ENCODE measurements around the gene FLAD1.

- TF ChIP-seq SUZ12 (IDR thresholded peaks at IDR 0.05) (no peak), ARNT (IDR thresholded peaks at IDR 0.05) (no peak), FOXM1 (IDR thresholded peaks at IDR 0.05; ENCODE audit: borderline replicate concordance) (no peak), BHLHE40 (IDR thresholded peaks at IDR 0.05; ENCODE audit: borderline replicate concordance) (no peak), SP1 (IDR thresholded peaks at IDR 0.05) (no peak), ELF4 (IDR thresholded peaks at IDR 0.05) (no peak), FOXA1 (IDR thresholded peaks at IDR 0.05) (no peak)
Measured at GRCh38 chr1:155030243-155030795, 47.2 kb downstream of the FLAD1 start.

Data from HEK293T (cell line).